A673 (cell line): Measurements from ENCODE around the gene MED15.

ENCODE experiments used
- EZH2 ChIP-seq: fragments of 200-600 bp; sonication (generic); IDR thresholded peaks from 2 replicates; pipeline ENCODE4 v1.6.1; 2017; ENCODE audit warnings: borderline replicate concordance, low read depth, mild to moderate bottlenecking, mixed read lengths, antibody characterized with exemption, low read length; ENCODE audit not compliant: poor library complexity, severe bottlenecking
- TF ChIP-seq, protein P1 (sequence below): fragments of 300-800, 200-600 bp; sonication (generic); conservative IDR thresholded peaks from 2 replicates; pipeline ENCODE4 v1.5.1; 2017; ENCODE audit warnings: low read depth, mild to moderate bottlenecking, antibody characterized with exemption, low read length, moderate library complexity, mixed read lengths

GRCh38 chr22:20626811-20627210 lies 119.4 kb downstream of the MED15 start:
- TF ChIP-seq, protein P1, sequence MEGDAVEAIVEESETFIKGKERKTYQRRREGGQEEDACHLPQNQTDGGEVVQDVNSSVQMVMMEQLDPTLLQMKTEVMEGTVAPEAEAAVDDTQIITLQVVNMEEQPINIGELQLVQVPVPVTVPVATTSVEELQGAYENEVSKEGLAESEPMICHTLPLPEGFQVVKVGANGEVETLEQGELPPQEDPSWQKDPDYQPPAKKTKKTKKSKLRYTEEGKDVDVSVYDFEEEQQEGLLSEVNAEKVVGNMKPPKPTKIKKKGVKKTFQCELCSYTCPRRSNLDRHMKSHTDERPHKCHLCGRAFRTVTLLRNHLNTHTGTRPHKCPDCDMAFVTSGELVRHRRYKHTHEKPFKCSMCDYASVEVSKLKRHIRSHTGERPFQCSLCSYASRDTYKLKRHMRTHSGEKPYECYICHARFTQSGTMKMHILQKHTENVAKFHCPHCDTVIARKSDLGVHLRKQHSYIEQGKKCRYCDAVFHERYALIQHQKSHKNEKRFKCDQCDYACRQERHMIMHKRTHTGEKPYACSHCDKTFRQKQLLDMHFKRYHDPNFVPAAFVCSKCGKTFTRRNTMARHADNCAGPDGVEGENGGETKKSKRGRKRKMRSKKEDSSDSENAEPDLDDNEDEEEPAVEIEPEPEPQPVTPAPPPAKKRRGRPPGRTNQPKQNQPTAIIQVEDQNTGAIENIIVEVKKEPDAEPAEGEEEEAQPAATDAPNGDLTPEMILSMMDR = no peak
- no peak for TF ChIP-seq EZH2
